HepG2 (cell line): ENCODE data around the gene USP10. TPM values are rescaled to one million over a fixed set of nuclear protein-coding genes. Genes with fewer than 3 reads are reported as not detected.

Experiments
- ATAC-seq: fragments of 200-7000 bp; cut with Tn5 transposase; 3 replicates; pipeline ENCODE4 v1.9.1; 2020; ENCODE audit warnings: mild to moderate bottlenecking, moderate library complexity
- BruUV-seq: library from RNA; stranded (reverse); fragments of 400-500 nt; replicated peaks from 2 replicates; lab custom pipeline; 2021; lab: Mats Ljungman, UMichigan
- CTCF ChIA-PET: fragments of 300-600 bp; formaldehyde crosslinking; extraction: SDS; loops from one replicate; lab custom pipeline; 2021; ENCODE audit warnings: low total read pairs, inconsistent platforms, low intra/inter-chr PET ratio; lab: Yijun Ruan, JAX
- POLR2A ChIA-PET: fragments of 350-600 bp; sonication (Branson Sonifier 250); formaldehyde crosslinking; loops from one replicate; lab custom pipeline; 2020; ENCODE audit warnings: antibody characterized with exemption, inconsistent platforms; lab: Yijun Ruan, JAX
- DNase-seq: peaks from one replicate; pipeline ENCODE4 v3.0.0-alpha.2; 2015; ENCODE audit warnings: low spot score
- FAIRE-seq: peaks from 3 replicates; lab custom pipeline; 2011; peaks lifted over from hg19 to GRCh38; lab: Jason Lieb, UNC
- H2AFZ ChIP-seq: one replicate; pipeline ENCODE4 v1.6.1; 2011; ENCODE audit warnings: low read length, inconsistent platforms
- H3K27ac ChIP-seq: fragments of 300-600 bp; 3 replicates; pipeline ENCODE4 v1.8.0; 2011; ENCODE audit warnings: mixed run types, mild to moderate bottlenecking, mixed read lengths, low read length, inconsistent platforms; ENCODE audit not compliant: insufficient read depth; ENCODE audit errors: extremely low read length
- H3K27me3 ChIP-seq, 2 experiments: fragments of 200-600 bp in 1 of 2; 2 replicates in 1 of 2; 3 replicates in 1 of 2; pipeline versions ENCODE4 v1.6.0 to v1.8.0; 2011; ENCODE audit warnings: low read length in 2 of 2, mild to moderate bottlenecking in 2 of 2, moderate library complexity in 2 of 2, inconsistent platforms in 1 of 2; ENCODE audit not compliant: insufficient read depth in 2 of 2, control insufficient read depth in 1 of 2
- H3K36me3 ChIP-seq, 2 experiments: fragments of 200-600 bp in 1 of 2; replicated peaks in 1 of 2; 2 replicates in 1 of 2; 3 replicates in 1 of 2; pipeline versions ENCODE4 v1.5.1 to v1.8.0; 2011; ENCODE audit warnings: low read length in 2 of 2, inconsistent platforms in 1 of 2; ENCODE audit not compliant: insufficient read depth in 2 of 2, control insufficient read depth in 1 of 2
- H3K4me1 ChIP-seq: 2 replicates; pipeline ENCODE4 v1.5.1; 2012; ENCODE audit warnings: low read length, inconsistent platforms; ENCODE audit not compliant: insufficient read depth
- H3K4me2 ChIP-seq: 2 replicates; pipeline ENCODE4 v1.6.0; 2011; ENCODE audit warnings: low read depth, low read length, inconsistent platforms
- H3K4me3 ChIP-seq, 3 experiments: fragments of 200-600 bp in 1 of 3; sonication (generic), shearing (Covaris generic) in 1 of 3; replicated peaks in 1 of 3; 2 replicates each; pipeline ENCODE4 v1.5.1; 2011 to 2016; ENCODE audit warnings: low read length in 3 of 3, inconsistent platforms in 2 of 3, low read depth in 2 of 3, mild to moderate bottlenecking in 2 of 3, control low read depth in 1 of 3, mixed read lengths in 1 of 3; ENCODE audit not compliant: insufficient read depth in 1 of 3
- H3K79me2 ChIP-seq: one replicate; pipeline ENCODE4 v1.6.1; 2011; ENCODE audit warnings: low read length, inconsistent platforms; ENCODE audit not compliant: insufficient read depth
- H3K9ac ChIP-seq: 2 replicates; pipeline ENCODE4 v1.6.0; 2011; ENCODE audit warnings: mild to moderate bottlenecking, low read depth, low read length, inconsistent platforms; ENCODE audit not compliant: insufficient read depth
- H3K9me3 ChIP-seq: 2 replicates; pipeline ENCODE4 v1.5.1; 2012; ENCODE audit warnings: mild to moderate bottlenecking, low read length
- H4K20me1 ChIP-seq: 2 replicates; pipeline ENCODE4 v1.6.0; 2011; ENCODE audit warnings: inconsistent platforms, mild to moderate bottlenecking, low read length, moderate library complexity; ENCODE audit not compliant: insufficient read depth
- ATF1 ChIP-seq: IDR thresholded peaks from 2 replicates; pipeline ENCODE4 v1.6.1; 2016; ENCODE audit warnings: mild to moderate bottlenecking, control low read depth
- EHMT2 ChIP-seq: fragments of 200-600 bp; sonication (generic); IDR thresholded peaks from 2 replicates; pipeline ENCODE4 v1.7.0; 2017; ENCODE audit warnings: antibody characterized with exemption, low read depth, low read length, borderline replicate concordance
- MEIS1 ChIP-seq: sonication (generic); formaldehyde crosslinking; IDR thresholded peaks from 2 replicates; pipeline ENCODE4 v1.9.0; 2021; ENCODE audit warnings: mild to moderate bottlenecking, missing genetic modification reagents, moderate library complexity, borderline replicate concordance
- SNAI1 ChIP-seq: sonication (generic); formaldehyde crosslinking; IDR thresholded peaks from 2 replicates; pipeline ENCODE4 v1.5.0; 2020; ENCODE audit warnings: mild to moderate bottlenecking, missing genetic modification reagents, borderline replicate concordance
- ZMYM4 ChIP-seq: sonication (generic); formaldehyde crosslinking; IDR thresholded peaks from 2 replicates; pipeline ENCODE4 v1.8.1; 2023; ENCODE audit warnings: mild to moderate bottlenecking, missing genetic modification reagents
- ZNF451 ChIP-seq: sonication (generic); formaldehyde crosslinking; IDR thresholded peaks from 2 replicates; pipeline ENCODE4 v1.5.0; 2020; ENCODE audit warnings: mild to moderate bottlenecking, missing genetic modification reagents
- ZNF530 ChIP-seq: sonication (generic); formaldehyde crosslinking; IDR thresholded peaks from 2 replicates; pipeline ENCODE4 v1.5.0; 2020; ENCODE audit warnings: low read depth, mild to moderate bottlenecking, missing genetic modification reagents
- ZNF550 ChIP-seq: sonication (generic); formaldehyde crosslinking; IDR thresholded peaks from 2 replicates; pipeline ENCODE4 v1.4.0; 2020; ENCODE audit warnings: mild to moderate bottlenecking, missing genetic modification reagents, borderline replicate concordance
- ZNF598 ChIP-seq: sonication (generic); formaldehyde crosslinking; IDR thresholded peaks from 2 replicates; pipeline ENCODE4 v1.5.1; 2020; ENCODE audit warnings: mild to moderate bottlenecking, missing genetic modification reagents, borderline replicate concordance
- ZNF850 ChIP-seq: sonication (generic); formaldehyde crosslinking; conservative IDR thresholded peaks from 2 replicates; pipeline ENCODE4 v1.9.0; 2021; ENCODE audit warnings: mild to moderate bottlenecking, missing genetic modification reagents
- ZSCAN22 ChIP-seq: sonication (generic); formaldehyde crosslinking; IDR thresholded peaks from 2 replicates; pipeline ENCODE4 v1.4.0; 2020; ENCODE audit warnings: mild to moderate bottlenecking, missing genetic modification reagents
- WGBS: methylation state at CpG from one replicate; pipeline ENCODE4 v1.1.6; 2017; ENCODE audit warnings: low lambda C conversion rate; 5-methylcytosine and 5-hydroxymethylcytosine counted together
- in situ Hi-C: cut with HindIII; loops from 2 replicates; pipeline ENCODE4 v1.10.0; 2017; ENCODE audit warnings: low pct_unique_long_range_greater_than_20kb; ENCODE audit not compliant: extremely low pct_ligation_motif_present
- intact Hi-C: fragments of 100-400 bp; cut with micrococcal nuclease; formaldehyde crosslinking; loops from one replicate; pipeline ENCODE4 v1.10.0; 2022; ENCODE audit not compliant: unreplicated experiment
- polyA plus RNA-seq, 8 experiments: library from polyadenylated mRNA; depleted of rRNA in 3 of 8; stranded (reverse) in 7 of 8; unstranded in 1 of 8; fragments of >200 nt; fragmentation: Illumina TruSeq in 4 of 8; extraction: Trizol in 4 of 8; gene quantifications; 2 replicates each; pipeline versions ENCODE4 v1.2.1 to v1.2.3, GENCODE V29; 2011 to 2016; ENCODE audit warnings: low read depth in 4 of 8, missing spikeins in 1 of 8, mixed read lengths in 1 of 8; ENCODE audit not compliant: insufficient read depth in 1 of 8
- total RNA-seq, 5 experiments: library from RNA; depleted of rRNA; stranded (reverse); fragments of >200 nt; fragmentation: Illumina TruSeq; extraction: Trizol; gene quantifications; 2 replicates each; pipeline ENCODE4 v1.2.3, GENCODE V29; 2016; ENCODE audit warnings: low read depth in 1 of 5
- TF ChIP-seq, protein P1 (sequence below): sonication (generic); formaldehyde crosslinking; IDR thresholded peaks from 2 replicates; pipeline ENCODE4 v1.5.0; 2020; ENCODE audit warnings: mild to moderate bottlenecking, missing genetic modification reagents
- TF ChIP-seq, protein P2 (sequence below): sonication (generic); formaldehyde crosslinking; conservative IDR thresholded peaks from 2 replicates; pipeline ENCODE4 v1.4.0; 2020; ENCODE audit warnings: missing genetic modification reagents
- TF ChIP-seq, protein P3 (sequence below): sonication (generic); formaldehyde crosslinking; IDR thresholded peaks from 2 replicates; pipeline ENCODE4 v1.8.0; 2022; ENCODE audit warnings: missing genetic modification reagents, mild to moderate bottlenecking, moderate library complexity, borderline replicate concordance
- TF ChIP-seq, protein P4 (sequence below): sonication (generic); formaldehyde crosslinking; conservative IDR thresholded peaks from 2 replicates; pipeline ENCODE4 v1.8.1; 2023; ENCODE audit warnings: missing genetic modification reagents

Gene USP10
- total and polyA plus RNA-seq, 2 of the 13 experiments (the other 11 are each of a cell fraction or from before 2014, with no cell fraction given), result 79.1 to 122 TPM

DNA sequence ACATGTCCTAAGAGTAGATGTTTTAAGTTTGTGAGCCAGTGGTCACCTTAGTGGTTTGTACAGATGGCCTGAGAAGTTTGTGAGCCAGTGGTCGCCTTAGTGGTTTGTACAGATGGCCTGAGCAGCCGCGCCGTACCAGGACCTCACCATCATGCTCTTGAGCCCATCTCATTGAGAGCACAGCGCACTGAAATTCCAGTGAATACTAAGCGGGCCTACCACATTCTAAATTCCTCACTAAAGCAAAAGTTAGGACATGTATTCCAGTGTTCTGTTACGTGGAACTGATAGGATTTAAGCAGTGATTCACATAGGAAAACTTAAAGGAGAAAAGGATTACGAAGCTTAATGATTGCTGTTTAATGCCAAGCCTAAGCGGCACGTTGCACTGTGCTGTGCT is 3.9 kb downstream of the USP10 start:
- WGBS, result 88% methylated on average over 10 of the region's 10 CpGs
- Histone ChIP-seq H3K27me3 (no peaks in the 10 kb centered on the region; a peak in 1 of 5 replicates), H3K4me2 (peak overlapping the region; percentile 62), H3K79me2 (peaks cover 87% of the 10 kb centered on the region), H2AFZ (no peak overlapping the region), H3K4me3 (no peak overlapping the region), H3K36me3 (peaks cover 4 to 5% of the 10 kb centered on the region in 2 experiments; a peak in 3 of 5 replicates), H3K9me3 (no peaks in the 10 kb centered on the region), H3K27ac (no peak overlapping the region), H3K9ac (no peak overlapping the region), H3K4me1 (peaks cover 73% of the 10 kb centered on the region), H4K20me1 (peaks cover 78% of the 10 kb centered on the region)
- FAIRE-seq (no peak), ATAC-seq (no peak), DNase-seq (no peak)
- BruUV-seq, result no TSS peak
- TF ChIP-seq, protein P1, sequence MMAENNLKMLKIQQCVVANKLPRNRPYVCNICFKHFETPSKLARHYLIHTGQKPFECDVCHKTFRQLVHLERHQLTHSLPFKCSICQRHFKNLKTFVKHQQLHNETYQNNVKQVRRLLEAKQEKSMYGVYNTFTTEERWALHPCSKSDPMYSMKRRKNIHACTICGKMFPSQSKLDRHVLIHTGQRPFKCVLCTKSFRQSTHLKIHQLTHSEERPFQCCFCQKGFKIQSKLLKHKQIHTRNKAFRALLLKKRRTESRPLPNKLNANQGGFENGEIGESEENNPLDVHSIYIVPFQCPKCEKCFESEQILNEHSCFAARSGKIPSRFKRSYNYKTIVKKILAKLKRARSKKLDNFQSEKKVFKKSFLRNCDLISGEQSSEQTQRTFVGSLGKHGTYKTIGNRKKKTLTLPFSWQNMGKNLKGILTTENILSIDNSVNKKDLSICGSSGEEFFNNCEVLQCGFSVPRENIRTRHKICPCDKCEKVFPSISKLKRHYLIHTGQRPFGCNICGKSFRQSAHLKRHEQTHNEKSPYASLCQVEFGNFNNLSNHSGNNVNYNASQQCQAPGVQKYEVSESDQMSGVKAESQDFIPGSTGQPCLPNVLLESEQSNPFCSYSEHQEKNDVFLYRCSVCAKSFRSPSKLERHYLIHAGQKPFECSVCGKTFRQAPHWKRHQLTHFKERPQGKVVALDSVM (CRISPR knock-in tag), result no peak
- TF ChIP-seq ZNF451 (CRISPR knock-in tag) (no peak), ZNF530 (no peak), SNAI1 (no peak), ZNF850 (CRISPR knock-in tag) (no peak), ZNF550 (CRISPR knock-in tag) (no peak), ATF1 (CRISPR knock-in tag) (no peak), ZNF598 (CRISPR knock-in tag) (no peak), MEIS1 (no peak), ZSCAN22 (CRISPR knock-in tag) (no peak), EHMT2 (no peak), ZMYM4 (CRISPR knock-in tag) (no peak)
- TF ChIP-seq, protein P2, sequence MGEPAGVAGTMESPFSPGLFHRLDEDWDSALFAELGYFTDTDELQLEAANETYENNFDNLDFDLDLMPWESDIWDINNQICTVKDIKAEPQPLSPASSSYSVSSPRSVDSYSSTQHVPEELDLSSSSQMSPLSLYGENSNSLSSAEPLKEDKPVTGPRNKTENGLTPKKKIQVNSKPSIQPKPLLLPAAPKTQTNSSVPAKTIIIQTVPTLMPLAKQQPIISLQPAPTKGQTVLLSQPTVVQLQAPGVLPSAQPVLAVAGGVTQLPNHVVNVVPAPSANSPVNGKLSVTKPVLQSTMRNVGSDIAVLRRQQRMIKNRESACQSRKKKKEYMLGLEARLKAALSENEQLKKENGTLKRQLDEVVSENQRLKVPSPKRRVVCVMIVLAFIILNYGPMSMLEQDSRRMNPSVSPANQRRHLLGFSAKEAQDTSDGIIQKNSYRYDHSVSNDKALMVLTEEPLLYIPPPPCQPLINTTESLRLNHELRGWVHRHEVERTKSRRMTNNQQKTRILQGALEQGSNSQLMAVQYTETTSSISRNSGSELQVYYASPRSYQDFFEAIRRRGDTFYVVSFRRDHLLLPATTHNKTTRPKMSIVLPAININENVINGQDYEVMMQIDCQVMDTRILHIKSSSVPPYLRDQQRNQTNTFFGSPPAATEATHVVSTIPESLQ (CRISPR knock-in tag), result no peak
- TF ChIP-seq, protein P3, sequence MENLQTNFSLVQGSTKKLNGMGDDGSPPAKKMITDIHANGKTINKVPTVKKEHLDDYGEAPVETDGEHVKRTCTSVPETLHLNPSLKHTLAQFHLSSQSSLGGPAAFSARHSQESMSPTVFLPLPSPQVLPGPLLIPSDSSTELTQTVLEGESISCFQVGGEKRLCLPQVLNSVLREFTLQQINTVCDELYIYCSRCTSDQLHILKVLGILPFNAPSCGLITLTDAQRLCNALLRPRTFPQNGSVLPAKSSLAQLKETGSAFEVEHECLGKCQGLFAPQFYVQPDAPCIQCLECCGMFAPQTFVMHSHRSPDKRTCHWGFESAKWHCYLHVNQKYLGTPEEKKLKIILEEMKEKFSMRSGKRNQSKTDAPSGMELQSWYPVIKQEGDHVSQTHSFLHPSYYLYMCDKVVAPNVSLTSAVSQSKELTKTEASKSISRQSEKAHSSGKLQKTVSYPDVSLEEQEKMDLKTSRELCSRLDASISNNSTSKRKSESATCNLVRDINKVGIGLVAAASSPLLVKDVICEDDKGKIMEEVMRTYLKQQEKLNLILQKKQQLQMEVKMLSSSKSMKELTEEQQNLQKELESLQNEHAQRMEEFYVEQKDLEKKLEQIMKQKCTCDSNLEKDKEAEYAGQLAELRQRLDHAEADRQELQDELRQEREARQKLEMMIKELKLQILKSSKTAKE (CRISPR knock-in tag), result no peak
- TF ChIP-seq, protein P4, sequence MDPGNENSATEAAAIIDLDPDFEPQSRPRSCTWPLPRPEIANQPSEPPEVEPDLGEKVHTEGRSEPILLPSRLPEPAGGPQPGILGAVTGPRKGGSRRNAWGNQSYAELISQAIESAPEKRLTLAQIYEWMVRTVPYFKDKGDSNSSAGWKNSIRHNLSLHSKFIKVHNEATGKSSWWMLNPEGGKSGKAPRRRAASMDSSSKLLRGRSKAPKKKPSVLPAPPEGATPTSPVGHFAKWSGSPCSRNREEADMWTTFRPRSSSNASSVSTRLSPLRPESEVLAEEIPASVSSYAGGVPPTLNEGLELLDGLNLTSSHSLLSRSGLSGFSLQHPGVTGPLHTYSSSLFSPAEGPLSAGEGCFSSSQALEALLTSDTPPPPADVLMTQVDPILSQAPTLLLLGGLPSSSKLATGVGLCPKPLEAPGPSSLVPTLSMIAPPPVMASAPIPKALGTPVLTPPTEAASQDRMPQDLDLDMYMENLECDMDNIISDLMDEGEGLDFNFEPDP (CRISPR knock-in tag), result no peak
- ChIA-PET CTCF (no interaction called here), POLR2A (interaction anchor here (0.9 to 1.3 kb wide), 3 partner anchors 12 to 23 kb away, joined by 3 to 9 read pairs (median 5); no protein-coding TSS in a partner anchor)
- intact Hi-C loops (no loop called here), in situ Hi-C loops (no loop called here)
